SK-N-SH (cell line): ENCODE results near the gene AKR1C1. TPM values are rescaled to one million over a fixed set of nuclear protein-coding genes. Genes with fewer than 3 reads are reported as not detected.
"Not testable (repeated sequence)": the region's sequence is repeated elsewhere in the genome, so short reads cannot be mapped to it uniquely, and the experiment has no call there.

ENCODE experiments used
- CTCF ChIA-PET: fragments of 300-600, 350-600 bp; formaldehyde crosslinking; extraction: SDS; loops from one replicate; lab custom pipeline; 2021; lab: Yijun Ruan, JAX
- POLR2A ChIA-PET: fragments of 350-600 bp; sonication (Branson Sonifier 250); formaldehyde crosslinking; extraction: SDS; loops from one replicate; lab custom pipeline; 2020; ENCODE audit warnings: antibody characterized with exemption, inconsistent platforms; lab: Yijun Ruan, JAX
- DNase-seq: peaks from one replicate; pipeline ENCODE4 v3.0.0; 2012
- H2AFZ ChIP-seq: fragments of 200-600 bp; sonication (generic); 2 replicates; pipeline ENCODE4 v1.8.1; 2016; ENCODE audit warnings: antibody characterized with exemption, mild to moderate bottlenecking, low read depth
- H3F3A ChIP-seq: fragments of 200-600 bp; sonication (generic); replicated peaks from 2 replicates; pipeline ENCODE3; 2016; ENCODE audit warnings: antibody characterized with exemption, mild to moderate bottlenecking; ENCODE audit not compliant: insufficient read depth
- H3K27ac ChIP-seq, 2 experiments: fragments of 200-500 bp in 1 of 2; fragments of 200-600 bp in 1 of 2; sonication (Bioruptor generic) in 1 of 2; sonication (generic), shearing (Covaris generic) in 1 of 2; 2 replicates each; pipeline versions ENCODE4 v1.5.1 to v1.6.1; 2014 to 2016; ENCODE audit warnings: low read depth in 2 of 2, inconsistent platforms in 1 of 2, low read length in 1 of 2, mild to moderate bottlenecking in 1 of 2, mixed read lengths in 1 of 2
- H3K27me3 ChIP-seq: fragments of 200-600 bp; sonication (generic), shearing (Covaris generic); 2 replicates; pipeline ENCODE4 v1.6.1; 2016; ENCODE audit warnings: mixed run types; ENCODE audit not compliant: insufficient read depth
- H3K36me3 ChIP-seq, 2 experiments: fragments of 200-500 bp in 1 of 2; fragments of 200-600 bp in 1 of 2; sonication (Bioruptor generic) in 1 of 2; sonication (generic) in 1 of 2; replicated peaks in 1 of 2; 2 replicates each; pipeline versions ENCODE3 to v1.5.1; 2014 to 2016; ENCODE audit warnings: low read length in 1 of 2, mild to moderate bottlenecking in 1 of 2; ENCODE audit not compliant: insufficient read depth in 2 of 2, control insufficient read depth in 1 of 2
- H3K4me1 ChIP-seq, 2 experiments: fragments of 200-500 bp in 1 of 2; fragments of 200-600 bp in 1 of 2; sonication (Bioruptor generic) in 1 of 2; sonication (generic), shearing (Covaris generic) in 1 of 2; 2 replicates each; pipeline versions ENCODE4 v1.5.1 to v1.6.1; 2014 to 2016; ENCODE audit warnings: low read depth in 1 of 2, low read length in 1 of 2, mixed run types in 1 of 2; ENCODE audit not compliant: insufficient read depth in 2 of 2, control insufficient read depth in 1 of 2
- H3K4me2 ChIP-seq: fragments of 200-600 bp; sonication (generic), shearing (Covaris generic); 2 replicates; pipeline ENCODE4 v1.6.1; 2017; ENCODE audit warnings: mixed run types
- H3K4me3 ChIP-seq, 2 experiments: fragments of 200-500 bp in 1 of 2; fragments of 200-600 bp in 1 of 2; sonication (Bioruptor generic) in 1 of 2; sonication (generic), shearing (Covaris generic) in 1 of 2; 2 replicates each; pipeline versions ENCODE4 v1.5.1 to v1.8.1; 2014 to 2016; ENCODE audit warnings: low read depth in 2 of 2, inconsistent platforms in 1 of 2, low read length in 1 of 2, mild to moderate bottlenecking in 1 of 2, mixed read lengths in 1 of 2, moderate library complexity in 1 of 2
- H3K79me2 ChIP-seq: fragments of 200-600 bp; sonication (generic); 2 replicates; pipeline ENCODE4 v1.8.1; 2017; ENCODE audit warnings: mild to moderate bottlenecking; ENCODE audit not compliant: insufficient read depth
- H3K9ac ChIP-seq: fragments of 200-600 bp; sonication (generic); 2 replicates; pipeline ENCODE4 v1.6.1; 2017; ENCODE audit warnings: mixed run types
- H3K9me2 ChIP-seq: fragments of 200-600 bp; sonication (generic); 2 replicates; pipeline ENCODE4 v1.6.1; 2017; ENCODE audit warnings: mixed run types
- H3K9me3 ChIP-seq: fragments of 200-600 bp; sonication (generic); 2 replicates; pipeline ENCODE4 v1.6.1; 2017; ENCODE audit warnings: mixed run types, mild to moderate bottlenecking, moderate library complexity
- H4K20me1 ChIP-seq: fragments of 200-600 bp; sonication (generic); 2 replicates; pipeline ENCODE4 v1.6.1; 2017; ENCODE audit warnings: mild to moderate bottlenecking, mixed run types; ENCODE audit not compliant: insufficient read depth
- GATA2 ChIP-seq: sonication (generic); formaldehyde crosslinking; IDR thresholded peaks from 2 replicates; pipeline ENCODE4 v1.5.0; 2020; ENCODE audit warnings: mild to moderate bottlenecking, missing genetic modification reagents
- WGBS: methylation state at CpG from one replicate; pipeline ENCODE4 v1.1.6; 2017; ENCODE audit warnings: low lambda C conversion rate; 5-methylcytosine and 5-hydroxymethylcytosine counted together
- polyA plus RNA-seq, 3 experiments: library from polyadenylated mRNA; depleted of rRNA; stranded (reverse); fragments of >200 nt; gene quantifications; 2 replicates each; pipeline ENCODE4 v1.2.3, GENCODE V29; 2012
- TF ChIP-seq, protein P1 (sequence below): fragments of 200-600 bp; sonication (generic); IDR thresholded peaks from 2 replicates; pipeline ENCODE4 v1.6.1; 2017; ENCODE audit warnings: antibody characterized with exemption, mild to moderate bottlenecking, moderate library complexity

Gene AKR1C1
- polyA plus RNA-seq, 1 of the 3 experiments (the other 2 are of a cell fraction), result 1.3 TPM

DNA sequence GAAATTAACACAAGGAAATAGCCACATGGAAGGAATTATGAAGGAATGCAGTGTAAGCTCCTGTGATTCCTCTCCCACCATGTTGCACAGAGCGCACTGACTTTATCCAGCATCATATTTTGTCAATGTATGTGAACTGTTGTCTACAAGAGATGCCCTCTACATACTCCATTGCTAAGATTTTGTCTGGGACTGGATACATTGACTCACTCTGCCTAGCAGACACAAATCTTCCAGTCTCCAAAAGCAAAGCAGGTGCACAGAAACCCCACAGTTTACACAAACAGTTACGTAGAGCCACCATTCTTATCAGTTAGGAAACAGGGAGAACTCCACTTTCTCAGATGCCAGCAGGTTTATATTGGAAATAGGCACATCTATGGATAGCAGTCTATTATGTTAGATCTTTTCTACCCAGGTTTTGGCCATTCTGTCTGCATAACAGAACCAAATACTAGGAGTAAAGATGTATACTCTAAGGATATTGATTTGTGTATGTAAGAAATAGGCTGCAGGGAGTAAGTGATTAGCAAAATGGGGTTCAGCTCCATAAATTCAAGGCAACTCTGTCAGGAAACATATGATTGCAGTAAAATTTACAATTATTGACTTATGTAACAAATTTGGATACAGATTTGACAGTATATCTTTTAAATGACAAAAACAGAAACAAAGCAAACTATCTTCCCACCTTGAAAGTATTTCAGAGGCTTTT is 39.0 kb downstream of the AKR1C1 start (continued):
- TF ChIP-seq GATA2 (CRISPR knock-in tag), result no peak
- TF ChIP-seq, protein P1, sequence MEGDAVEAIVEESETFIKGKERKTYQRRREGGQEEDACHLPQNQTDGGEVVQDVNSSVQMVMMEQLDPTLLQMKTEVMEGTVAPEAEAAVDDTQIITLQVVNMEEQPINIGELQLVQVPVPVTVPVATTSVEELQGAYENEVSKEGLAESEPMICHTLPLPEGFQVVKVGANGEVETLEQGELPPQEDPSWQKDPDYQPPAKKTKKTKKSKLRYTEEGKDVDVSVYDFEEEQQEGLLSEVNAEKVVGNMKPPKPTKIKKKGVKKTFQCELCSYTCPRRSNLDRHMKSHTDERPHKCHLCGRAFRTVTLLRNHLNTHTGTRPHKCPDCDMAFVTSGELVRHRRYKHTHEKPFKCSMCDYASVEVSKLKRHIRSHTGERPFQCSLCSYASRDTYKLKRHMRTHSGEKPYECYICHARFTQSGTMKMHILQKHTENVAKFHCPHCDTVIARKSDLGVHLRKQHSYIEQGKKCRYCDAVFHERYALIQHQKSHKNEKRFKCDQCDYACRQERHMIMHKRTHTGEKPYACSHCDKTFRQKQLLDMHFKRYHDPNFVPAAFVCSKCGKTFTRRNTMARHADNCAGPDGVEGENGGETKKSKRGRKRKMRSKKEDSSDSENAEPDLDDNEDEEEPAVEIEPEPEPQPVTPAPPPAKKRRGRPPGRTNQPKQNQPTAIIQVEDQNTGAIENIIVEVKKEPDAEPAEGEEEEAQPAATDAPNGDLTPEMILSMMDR, result no peak
- TF ChIP-seq, all 33 proteins: peak for 0

- H3F3A ChIP-seq, DNase-seq, H3K4me3 ChIP-seq, H3K9me3 ChIP-seq, H3K4me1 ChIP-seq, H3K27me3 ChIP-seq, H3K9ac ChIP-seq, H3K79me2 ChIP-seq, H4K20me1 ChIP-seq, H3K9me2 ChIP-seq, H3K27ac ChIP-seq, H3K36me3 ChIP-seq, CTCF ChIA-PET, H2AFZ ChIP-seq, POLR2A ChIA-PET, H3K4me2 ChIP-seq: not testable (repeated sequence)
- whole genome bisulfite sequencing, result 28% methylated on average over 9 of the region's 10 CpGs
Measured at GRCh38 chr10:5003127-5004029, 40.2 kb downstream of the AKR1C1 start, which contains the start of gene AKR1C2. TSS of gene AKR1C2 (minus strand) at chr10:5003857. CDS start at chr10:5003835, 22 bp downstream.

GRCh38 chr10:5004030-5004385 is 40.8 kb downstream of the AKR1C1 start:
- H3K9me2 ChIP-seq, H3K79me2 ChIP-seq, POLR2A ChIA-PET, H3K27me3 ChIP-seq, H3K36me3 ChIP-seq, CTCF ChIA-PET, H3K27ac ChIP-seq, DNase-seq, H3F3A ChIP-seq, H3K9ac ChIP-seq, H3K4me1 ChIP-seq, H4K20me1 ChIP-seq, H2AFZ ChIP-seq, H3K9me3 ChIP-seq, H3K4me2 ChIP-seq, H3K4me3 ChIP-seq: not testable (repeated sequence)
- WGBS, result 0% methylated on average over 1 of the region's 1 CpG

GRCh38 chr10:5004501-5004900 is 41.3 kb downstream of the AKR1C1 start:
- H3K27ac ChIP-seq, POLR2A ChIA-PET: not testable (repeated sequence)

GRCh38 chr10:5008857-5009548 is 45.8 kb downstream of the AKR1C1 start:
- H4K20me1 ChIP-seq, H3K4me1 ChIP-seq, H3K4me2 ChIP-seq, H3K79me2 ChIP-seq, H3K4me3 ChIP-seq, H3K27me3 ChIP-seq, H3K9me3 ChIP-seq, H3K27ac ChIP-seq, H3F3A ChIP-seq, H3K9ac ChIP-seq, H3K36me3 ChIP-seq, DNase-seq, H2AFZ ChIP-seq, H3K9me2 ChIP-seq, POLR2A ChIA-PET, CTCF ChIA-PET: not testable (repeated sequence)
- WGBS, result 28% methylated on average over 4 of the region's 4 CpGs

More at GRCh38 chr10:5004501-5004900, 41.3 kb downstream of the AKR1C1 start:
- H3K4me3 ChIP-seq, H3K4me1 ChIP-seq, H3K9me2 ChIP-seq, H3K27me3 ChIP-seq, H2AFZ ChIP-seq, H3K79me2 ChIP-seq, H3K9ac ChIP-seq, H3K9me3 ChIP-seq, DNase-seq, H3F3A ChIP-seq, H4K20me1 ChIP-seq, H3K36me3 ChIP-seq, CTCF ChIA-PET, H3K4me2 ChIP-seq: not testable (repeated sequence)

DNA sequence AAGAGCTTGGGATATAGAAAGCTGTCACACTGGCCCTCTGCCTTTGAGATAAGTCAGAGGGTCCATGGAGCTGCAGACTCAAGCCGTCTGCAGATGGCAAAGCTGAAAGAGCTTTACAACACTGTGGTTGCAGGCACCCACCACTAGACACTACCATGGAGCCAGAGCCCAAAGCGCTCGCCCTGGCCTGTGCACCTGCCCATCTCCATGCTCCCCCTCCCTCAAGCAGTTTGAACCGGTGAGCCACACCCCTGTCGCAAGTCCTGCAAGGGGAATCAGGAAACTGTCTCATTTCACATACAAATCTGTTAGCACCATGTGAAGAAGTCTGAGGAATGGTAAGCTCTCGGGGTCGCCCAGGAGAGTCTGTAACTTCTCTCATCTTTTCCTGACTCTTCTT is 46.8 kb downstream of the AKR1C1 start:
- H3K4me2 ChIP-seq, H3K9me2 ChIP-seq, H4K20me1 ChIP-seq, H3K27ac ChIP-seq, H3K9ac ChIP-seq, H3K27me3 ChIP-seq, CTCF ChIA-PET, H3K36me3 ChIP-seq, H3K4me1 ChIP-seq, H3F3A ChIP-seq, DNase-seq, POLR2A ChIA-PET, H3K4me3 ChIP-seq, H3K9me3 ChIP-seq, H2AFZ ChIP-seq, H3K79me2 ChIP-seq: not testable (repeated sequence)
- WGBS, result 41% methylated on average over 2 of the region's 7 CpGs
